ENCODE data around the gene CBX2.

- TF ChIP-seq CTCF (IDR thresholded peaks at IDR 0.05), result no peak
- no peak for TF ChIP-seq RXRA (IDR thresholded peaks at IDR 0.05; ENCODE audit: borderline replicate concordance, low read depth)
- TF ChIP-seq SMC3 (IDR thresholded peaks at IDR 0.05; ENCODE audit: low read depth, low read length), result no peak
Measured at GRCh38 chr17:79829004-79829403, 51.1 kb downstream of the CBX2 start.

Data from SK-N-SH (cell line).